H1 (cell line): ENCODE data around the gene FRY. TPM values are rescaled to one million over a fixed set of nuclear protein-coding genes. Genes with fewer than 3 reads are reported as not detected.

Source experiments
- CTCF ChIA-PET: fragments of 300-600 bp; sonication (Branson Sonifier 250); formaldehyde crosslinking; loops from one replicate; lab custom pipeline; 2021; ENCODE audit not compliant: partially characterized antibody; lab: Charles Lee
- POLR2A ChIA-PET: fragments of 300-600 bp; sonication (Branson Sonifier 250); formaldehyde crosslinking; loops from one replicate; lab custom pipeline; 2021; ENCODE audit warnings: inconsistent platforms; ENCODE audit not compliant: partially characterized antibody; lab: Charles Lee
- DNase-seq, 2 experiments: peaks; one replicate each; pipeline versions ENCODE4 v3.0.0 to v3.0.0-alpha.2; 2010 to 2022; ENCODE audit warnings: low spot score in 2 of 2, low read depth in 1 of 2, mixed read lengths in 1 of 2
- FAIRE-seq: peaks from 2 replicates; lab custom pipeline; 2011; peaks lifted over from hg19 to GRCh38; lab: Jason Lieb, UNC
- H2AFZ ChIP-seq: 2 replicates; pipeline ENCODE4 v1.8.1; 2012; ENCODE audit warnings: low read length, inconsistent platforms
- H2AK5ac ChIP-seq: 2 replicates; pipeline ENCODE4 v1.6.1; 2013; ENCODE audit warnings: low read depth, low read length
- H2BK120ac ChIP-seq: replicated peaks from 2 replicates; pipeline ENCODE3; 2013; ENCODE audit warnings: low read depth, low read length, inconsistent platforms
- H2BK12ac ChIP-seq: 2 replicates; pipeline ENCODE4 v1.6.1; 2013; ENCODE audit warnings: low read depth, low read length
- H2BK15ac ChIP-seq: 2 replicates; pipeline ENCODE4 v1.6.1; 2013; ENCODE audit warnings: low read length
- H2BK20ac ChIP-seq: 2 replicates; pipeline ENCODE4 v1.6.1; 2013; ENCODE audit warnings: low read length
- H2BK5ac ChIP-seq: 2 replicates; pipeline ENCODE4 v1.6.1; 2013; ENCODE audit warnings: low read depth, low read length
- H3K14ac ChIP-seq: 2 replicates; pipeline ENCODE4 v1.6.1; 2013; ENCODE audit warnings: inconsistent platforms; ENCODE audit not compliant: insufficient read length
- H3K18ac ChIP-seq: 2 replicates; pipeline ENCODE4 v1.6.1; 2013; ENCODE audit warnings: low read length; ENCODE audit errors: extremely low read depth
- H3K23ac ChIP-seq: 2 replicates; pipeline ENCODE4 v1.6.1; 2013; ENCODE audit warnings: inconsistent platforms; ENCODE audit not compliant: insufficient read length
- H3K23me2 ChIP-seq: 2 replicates; pipeline ENCODE4 v1.6.1; 2013; ENCODE audit warnings: low read depth, low read length
- H3K27ac ChIP-seq: 2 replicates; pipeline ENCODE4 v1.6.1; 2011; ENCODE audit warnings: low read depth, low read length, inconsistent platforms
- H3K27me3 ChIP-seq, 4 experiments: replicated peaks in 1 of 4; 1 replicate in 1 of 4; 2 replicates in 3 of 4; pipeline versions ENCODE4 v1.6.1 to v1.8.1; 2011 to 2013; ENCODE audit warnings: low read length in 3 of 4, mild to moderate bottlenecking in 3 of 4, inconsistent platforms in 2 of 4, mixed read lengths in 2 of 4, moderate library complexity in 1 of 4; ENCODE audit not compliant: control insufficient read depth in 3 of 4, insufficient read depth in 3 of 4; ENCODE audit errors: extremely low read depth in 1 of 4
- H3K36me3 ChIP-seq, 4 experiments: 2 replicates each; pipeline versions ENCODE4 v1.6.1 to v1.8.1; 2011 to 2013; ENCODE audit warnings: mild to moderate bottlenecking in 4 of 4, low read length in 3 of 4, moderate library complexity in 2 of 4, control low read depth in 1 of 4, inconsistent platforms in 1 of 4; ENCODE audit not compliant: insufficient read depth in 4 of 4, control insufficient read depth in 2 of 4
- H3K4ac ChIP-seq: replicated peaks from 2 replicates; pipeline ENCODE3; 2013; ENCODE audit warnings: low read length, low read depth, mixed read lengths, inconsistent platforms; ENCODE audit not compliant: insufficient read length
- H3K4me1 ChIP-seq, 4 experiments: replicated peaks in 1 of 4; 1 replicate in 1 of 4; 2 replicates in 3 of 4; pipeline versions ENCODE4 v1.6.1 to v1.8.1; 2011 to 2013; ENCODE audit warnings: low read length in 3 of 4, inconsistent platforms in 2 of 4, mixed read lengths in 1 of 4; ENCODE audit not compliant: insufficient read depth in 4 of 4, control insufficient read depth in 3 of 4
- H3K4me2 ChIP-seq, 2 experiments: 2 replicates each; pipeline versions ENCODE4 v1.6.1 to v1.8.1; 2011 to 2013; ENCODE audit warnings: low read depth in 2 of 2, low read length in 2 of 2, control low read depth in 1 of 2, inconsistent platforms in 1 of 2, mild to moderate bottlenecking in 1 of 2; ENCODE audit not compliant: insufficient read depth in 1 of 2
- H3K4me3 ChIP-seq, 4 experiments: fragments of 200-600, 300-600 bp in 1 of 4; sonication (generic), shearing (Covaris generic), sonication (Bioruptor Twin) in 1 of 4; 2 replicates each; pipeline versions ENCODE4 v1.5.1 to v1.8.1; 2011 to 2016; ENCODE audit warnings: low read length in 4 of 4, low read depth in 3 of 4, control low read depth in 2 of 4, inconsistent platforms in 2 of 4, mild to moderate bottlenecking in 2 of 4, mixed read lengths in 1 of 4, moderate library complexity in 1 of 4; ENCODE audit not compliant: insufficient read depth in 2 of 4; ENCODE audit errors: extremely low read depth in 1 of 4
- H3K56ac ChIP-seq: replicated peaks from 2 replicates; pipeline ENCODE3; 2013; ENCODE audit warnings: low read depth, mild to moderate bottlenecking, mixed read lengths, low read length, inconsistent platforms; ENCODE audit not compliant: insufficient read length
- H3K79me1 ChIP-seq: 2 replicates; pipeline ENCODE4 v1.6.1; 2013; ENCODE audit warnings: low read depth, low read length, control low read depth
- H3K79me2 ChIP-seq, 2 experiments: 2 replicates each; pipeline versions ENCODE4 v1.6.1 to v1.8.1; 2012 to 2013; ENCODE audit warnings: low read length in 2 of 2, mild to moderate bottlenecking in 2 of 2, inconsistent platforms in 1 of 2; ENCODE audit not compliant: insufficient read depth in 2 of 2, control insufficient read depth in 1 of 2
- H3K9ac ChIP-seq, 4 experiments: replicated peaks in 1 of 4; 1 replicate in 1 of 4; 2 replicates in 3 of 4; pipeline versions ENCODE4 v1.6.1 to v1.8.1; 2011 to 2013; ENCODE audit warnings: low read depth in 3 of 4, low read length in 3 of 4, control low read depth in 2 of 4, mild to moderate bottlenecking in 2 of 4, moderate library complexity in 2 of 4, inconsistent platforms in 1 of 4; ENCODE audit errors: extremely low read depth in 1 of 4
- H3K9me3 ChIP-seq, 2 experiments: 2 replicates each; pipeline versions ENCODE4 v1.6.1 to v1.8.1; 2012 to 2013; ENCODE audit warnings: mild to moderate bottlenecking in 2 of 2, moderate library complexity in 2 of 2, control low read depth in 1 of 2, inconsistent platforms in 1 of 2, low read depth in 1 of 2, low read length in 1 of 2, mixed read lengths in 1 of 2; ENCODE audit not compliant: insufficient read depth in 2 of 2
- H4K20me1 ChIP-seq, 2 experiments: replicated peaks in 1 of 2; 2 replicates each; pipeline versions ENCODE3 to v1.8.1; 2011 to 2013; ENCODE audit warnings: inconsistent platforms in 2 of 2, low read length in 2 of 2, mild to moderate bottlenecking in 1 of 2; ENCODE audit not compliant: insufficient read depth in 2 of 2, control insufficient read depth in 1 of 2
- H4K5ac ChIP-seq: 2 replicates; pipeline ENCODE4 v1.6.1; 2013; ENCODE audit warnings: low read length, low read depth, mixed read lengths, inconsistent platforms; ENCODE audit not compliant: insufficient read length
- H4K8ac ChIP-seq: 2 replicates; pipeline ENCODE4 v1.8.0; 2013; ENCODE audit warnings: mild to moderate bottlenecking, moderate library complexity, low read length, inconsistent platforms; ENCODE audit not compliant: insufficient read depth; ENCODE audit errors: extremely low read depth
- H4K91ac ChIP-seq: replicated peaks from 2 replicates; pipeline ENCODE3; 2013; ENCODE audit warnings: low read length, mixed read lengths, inconsistent platforms; ENCODE audit not compliant: insufficient read length
- BRCA1 ChIP-seq: IDR thresholded peaks from 2 replicates; pipeline ENCODE4 v1.6.1; 2012; ENCODE audit warnings: low read depth, low read length, improper control_type of control experiment
- CBX5 ChIP-seq: fragments of 300-800, 300-1000 bp; sonication (generic); IDR thresholded peaks from 2 replicates; pipeline ENCODE4 v1.7.1; 2016; ENCODE audit warnings: antibody characterized with exemption, low read length, low read depth
- CREB1 ChIP-seq: IDR thresholded peaks from 2 replicates; pipeline ENCODE4 v1.6.1; 2012; ENCODE audit warnings: inconsistent platforms
- EGR1 ChIP-seq: IDR thresholded peaks from 2 replicates; pipeline ENCODE4 v1.6.1; 2011; ENCODE audit warnings: low read depth, low read length, borderline replicate concordance
- GTF2F1 ChIP-seq: IDR thresholded peaks from 2 replicates; pipeline ENCODE4 v1.6.1; 2012; ENCODE audit warnings: low read depth, low read length, improper control_type of control experiment, borderline replicate concordance
- JUND ChIP-seq: IDR thresholded peaks from 2 replicates; pipeline ENCODE4 v1.6.1; 2011; ENCODE audit warnings: mild to moderate bottlenecking, improper control_type of control experiment, low read length
- KDM4A ChIP-seq: IDR thresholded peaks from one replicate; pipeline ENCODE4 v1.7.1; 2012; ENCODE audit warnings: low read depth, mild to moderate bottlenecking, moderate library complexity, low read length, inconsistent platforms; ENCODE audit not compliant: severe bottlenecking
- MAFK ChIP-seq: IDR thresholded peaks from 2 replicates; pipeline ENCODE4 v1.6.1; 2012; ENCODE audit warnings: low read depth, mild to moderate bottlenecking, improper control_type of control experiment, low read length
- POU5F1 ChIP-seq: IDR thresholded peaks from 2 replicates; pipeline ENCODE4 v1.6.1; 2011; ENCODE audit warnings: low read depth, mild to moderate bottlenecking, low read length, moderate library complexity
- SIRT6 ChIP-seq: IDR thresholded peaks from one replicate; pipeline ENCODE4 v1.7.1; 2012; ENCODE audit warnings: low read length, inconsistent platforms
- SIX5 ChIP-seq: IDR thresholded peaks from 2 replicates; pipeline ENCODE4 v1.6.1; 2011; ENCODE audit warnings: mild to moderate bottlenecking, low read depth, low read length
- TCF12 ChIP-seq: IDR thresholded peaks from 2 replicates; pipeline ENCODE4 v1.6.1; 2011; ENCODE audit warnings: low read depth, mild to moderate bottlenecking, low read length
- WGBS, 2 experiments: shearing (Covaris generic) in 1 of 2; methylation state at CpG; one replicate each; pipeline versions ENCODE4 v1.1.6 to v1.1.7; 2013 to 2015; ENCODE audit warnings: low lambda C conversion rate in 2 of 2, mixed read lengths in 2 of 2, inconsistent platforms in 1 of 2, low coverage in 1 of 2, missing lambda C conversion rate in 1 of 2; ENCODE audit not compliant: insufficient replicate concordance in 2 of 2, insufficient coverage in 1 of 2, insufficient read length in 1 of 2; ENCODE audit errors: extremely low coverage in 1 of 2, missing lambda C conversion rate in 1 of 2; 5-methylcytosine and 5-hydroxymethylcytosine counted together
- polyA plus RNA-seq, 7 experiments: library from polyadenylated mRNA; depleted of rRNA in 3 of 7; stranded (reverse) in 5 of 7; unstranded in 2 of 7; fragments of >200 nt in 5 of 7; fragments of 200-250 nt in 2 of 7; gene quantifications; 1 replicate in 5 of 7; 2 replicates in 1 of 7; 4 replicates in 1 of 7; pipeline versions ENCODE4 v1.2.1 to v1.2.3, GENCODE V29; 2011 to 2013; ENCODE audit warnings: missing spikeins in 2 of 7, mixed read lengths in 2 of 7
- total RNA-seq: library from RNA; stranded (reverse); fragmentation: NEBNext Ultra II Directional; extraction: Animal tissue kit (Norgen Biotek cat#: 25700); gene quantifications from 2 replicates; pipeline ENCODE4 v1.2.1, GENCODE V29; 2021

The FRY gene
- total and polyA plus RNA-seq, 2 of the 8 experiments (the other 6 are each of a cell fraction or from before 2014, with no cell fraction given), result 4.3 to 9.2 TPM

GRCh38 chr13:32309312-32310133, 277.9 kb downstream of the FRY start:
- H3K27ac ChIP-seq, result no peak overlapping the region
- H2AFZ ChIP-seq, result no peak overlapping the region
- H4K91ac ChIP-seq, result no peak overlapping the region
- no peak overlapping the region for H3K9ac ChIP-seq
- no peaks in the 10 kb centered on the region for H4K20me1 ChIP-seq
- no peak overlapping the region for H4K5ac ChIP-seq
- no peak overlapping the region for H2BK120ac ChIP-seq
- H3K27me3 ChIP-seq, result no peaks in the 10 kb centered on the region
- 82% methylated on average over 10 of the region's 10 CpGs; no CpG with 5 or more reads in 1 of the 2 experiments for WGBS, 2 experiments
- FAIRE-seq, result peak; percentile 7
- H3K23ac ChIP-seq, result no peak overlapping the region
- no peaks in the 10 kb centered on the region for H3K79me2 ChIP-seq
- no peak overlapping the region for H3K18ac ChIP-seq
- POLR2A ChIA-PET, result no interaction called here
- no peak overlapping the region for H2BK5ac ChIP-seq
- no peak overlapping the region for H3K4ac ChIP-seq
- no peaks in the 10 kb centered on the region for H3K9me3 ChIP-seq
- no peak overlapping the region for H2BK20ac ChIP-seq
- no peak overlapping the region for H3K4me3 ChIP-seq
- no peak overlapping the region for H2BK15ac ChIP-seq
- no peak overlapping the region for H2BK12ac ChIP-seq
- H3K14ac ChIP-seq, result no peak overlapping the region
- H3K23me2 ChIP-seq, result no peaks in the 10 kb centered on the region
- no peak for DNase-seq
- H2AK5ac ChIP-seq, result no peak overlapping the region
- H3K36me3 ChIP-seq, result no peaks in the 10 kb centered on the region
- CTCF ChIA-PET, result interaction anchor here (0.5 to 4.1 kb wide), 5 partner anchors 11 to 484 kb away, joined by 3 to 35 read pairs (median 3); no protein-coding TSS in a partner anchor
- H4K8ac ChIP-seq, result no peak overlapping the region
- TF ChIP-seq SIRT6 (no peak), POU5F1 (no peak), TCF12 (no peak), EGR1 (no peak), BRCA1 (no peak), MAFK (no peak), KDM4A (no peak), JUND (no peak), CREB1 (no peak), SIX5 (no peak), GTF2F1 (no peak), CBX5 (no peak)
- H3K4me1 ChIP-seq, result peaks cover 0 to 2% (median 0%) of the 10 kb centered on the region in 4 experiments; a peak in 2 of 7 replicates
- no peak overlapping the region for H3K4me2 ChIP-seq
- no peaks in the 10 kb centered on the region for H3K79me1 ChIP-seq
- no peak overlapping the region for H3K56ac ChIP-seq
